ENCODE data around the gene CD52.

CD52 gene

GRCh38 chr1:26353976-26354820 lies 36.4 kb downstream of the CD52 start, which contains the start of gene CRYBG2:
CRYBG2 (minus strand) TSS chr1:26354130; CDS start chr1:26346657, 7,473 bp downstream.
- H3K9ac ChIP-seq (ENCODE audit: low read depth in 1 of 2, low read length in 2 of 2), result peak within 1 kb of the TSS; percentile 32 to 74
- H3K36me3 ChIP-seq (ENCODE audit: control insufficient read depth in 1 of 2, insufficient read depth in 2 of 2, low read length in 2 of 2), result no peaks in the 10 kb centered on the region
- H3K27me3 ChIP-seq (ENCODE audit: control insufficient read depth in 1 of 2, insufficient read depth in 2 of 2, low read length in 2 of 2), result no peaks in the 10 kb centered on the region
- peak within 1 kb of the TSS; percentile 62 to 64 for H3K4me3 ChIP-seq (ENCODE audit: low read depth in 1 of 2, low read length in 2 of 2)
- peak within 1 kb of the TSS; percentile 36 for H3K27ac ChIP-seq (ENCODE audit: low read depth, low read length)
- H3K9me3 ChIP-seq (ENCODE audit: control insufficient read depth in 1 of 2, low read length in 2 of 2), result no peaks in the 10 kb centered on the region
- peaks cover 59 to 63% of the 10 kb centered on the region in 2 donors for H3K4me1 ChIP-seq (ENCODE audit: control insufficient read depth in 1 of 2, insufficient read depth in 2 of 2, low read length in 2 of 2)

GRCh38 chr1:26354972-26355371 lies 37.2 kb downstream of the CD52 start:
- Histone ChIP-seq H3K27me3 (ENCODE audit: control insufficient read depth in 1 of 2, insufficient read depth in 2 of 2, low read length in 2 of 2) (no peaks in the 10 kb centered on the region), H3K4me3 (ENCODE audit: low read depth in 1 of 2, low read length in 2 of 2) (no peak overlapping the region), H3K9ac (ENCODE audit: low read depth in 1 of 2, low read length in 2 of 2) (peak overlapping the region in 1 of 2 donors; percentile 74), H3K27ac (ENCODE audit: low read depth, low read length) (no peak overlapping the region), H3K36me3 (ENCODE audit: control insufficient read depth in 1 of 2, insufficient read depth in 2 of 2, low read length in 2 of 2) (no peaks in the 10 kb centered on the region), H3K9me3 (ENCODE audit: control insufficient read depth in 1 of 2, low read length in 2 of 2) (no peaks in the 10 kb centered on the region), H3K4me1 (ENCODE audit: control insufficient read depth in 1 of 2, insufficient read depth in 2 of 2, low read length in 2 of 2) (peaks cover 60 to 63% of the 10 kb centered on the region in 2 donors)

GRCh38 chr1:26356106-26356505 lies 38.3 kb downstream of the CD52 start:
- peaks cover 7 to 10% of the 10 kb centered on the region in 2 donors for H3K27me3 ChIP-seq (ENCODE audit: control insufficient read depth in 1 of 2, insufficient read depth in 2 of 2, low read length in 2 of 2)
- peaks cover 62 to 66% of the 10 kb centered on the region in 2 donors for H3K4me1 ChIP-seq (ENCODE audit: control insufficient read depth in 1 of 2, insufficient read depth in 2 of 2, low read length in 2 of 2)
- H3K4me3 ChIP-seq (ENCODE audit: low read depth in 1 of 2, low read length in 2 of 2), result no peak overlapping the region
- H3K9ac ChIP-seq (ENCODE audit: low read depth in 1 of 2, low read length in 2 of 2), result no peak overlapping the region
- no peaks in the 10 kb centered on the region for H3K36me3 ChIP-seq (ENCODE audit: control insufficient read depth in 1 of 2, insufficient read depth in 2 of 2, low read length in 2 of 2)
- no peaks in the 10 kb centered on the region for H3K9me3 ChIP-seq (ENCODE audit: control insufficient read depth in 1 of 2, low read length in 2 of 2)
- H3K27ac ChIP-seq (ENCODE audit: low read depth, low read length), result no peak overlapping the region

- Histone ChIP-seq H3K4me1 (ENCODE audit: control insufficient read depth in 1 of 2, insufficient read depth in 2 of 2, low read length in 2 of 2) (peaks cover 51 to 58% of the 10 kb centered on the region in 2 donors), H3K4me3 (ENCODE audit: low read depth in 1 of 2, low read length in 2 of 2) (no peak overlapping the region), H3K9ac (ENCODE audit: low read depth in 1 of 2, low read length in 2 of 2) (peak overlapping the region in 1 of 2 donors; percentile 53), H3K27me3 (ENCODE audit: control insufficient read depth in 1 of 2, insufficient read depth in 2 of 2, low read length in 2 of 2) (peaks cover 14 to 21% of the 10 kb centered on the region in 2 donors), H3K36me3 (ENCODE audit: control insufficient read depth in 1 of 2, insufficient read depth in 2 of 2, low read length in 2 of 2) (no peaks in the 10 kb centered on the region), H3K9me3 (ENCODE audit: control insufficient read depth in 1 of 2, low read length in 2 of 2) (no peaks in the 10 kb centered on the region), H3K27ac (ENCODE audit: low read depth, low read length) (no peak overlapping the region)
Observed at GRCh38 chr1:26357121-26357602, 39.4 kb downstream of the CD52 start.

DNA sequence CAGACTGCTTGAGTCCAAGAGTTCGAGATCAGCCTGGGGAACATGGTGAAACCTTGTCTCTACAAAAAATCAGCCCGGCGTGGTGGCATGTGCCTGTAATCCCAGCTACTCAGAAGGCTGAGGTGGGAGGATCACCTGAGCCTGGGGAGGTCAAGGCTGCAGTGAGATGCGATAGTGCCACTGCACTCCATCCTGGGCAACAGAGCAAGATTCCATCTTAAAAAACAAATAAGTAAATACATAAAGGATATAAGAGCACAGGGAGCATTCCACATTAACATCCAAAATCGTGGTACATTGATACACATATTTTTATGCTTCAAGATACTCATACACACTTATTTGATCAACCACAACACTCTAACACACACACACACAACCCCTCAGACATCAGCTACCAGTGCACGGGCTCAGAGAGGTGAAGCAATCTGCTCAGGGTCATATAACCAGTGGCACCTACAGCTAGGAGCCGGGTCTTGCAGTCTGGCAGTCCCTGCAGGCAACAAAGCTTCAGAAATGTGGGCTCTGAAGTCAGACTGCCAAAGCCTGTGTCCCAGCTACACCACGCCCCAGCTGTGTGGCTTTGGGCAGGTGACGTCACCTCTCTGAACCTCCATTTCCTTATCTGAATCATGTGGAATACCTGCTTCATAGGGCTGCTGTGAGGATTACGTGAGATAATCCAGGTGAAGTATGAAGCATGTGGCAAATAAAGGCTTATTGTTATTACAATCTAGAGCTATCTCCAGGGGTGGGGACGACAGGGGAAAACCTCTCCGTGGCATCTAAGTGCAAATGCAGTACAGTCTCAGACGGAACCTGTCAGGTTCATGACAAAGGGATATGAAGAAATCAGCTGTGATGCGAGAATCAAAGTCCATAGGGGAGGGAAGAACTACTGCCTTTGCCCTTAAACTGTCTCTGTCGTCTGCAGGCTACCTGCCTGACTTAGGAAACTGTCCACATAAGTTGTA lies 40.9 kb downstream of the CD52 start:
- Histone ChIP-seq H3K36me3 (ENCODE audit: control insufficient read depth in 1 of 2, insufficient read depth in 2 of 2, low read length in 2 of 2) (no peaks in the 10 kb centered on the region), H3K9me3 (ENCODE audit: control insufficient read depth in 1 of 2, low read length in 2 of 2) (no peaks in the 10 kb centered on the region), H3K4me1 (ENCODE audit: control insufficient read depth in 1 of 2, insufficient read depth in 2 of 2, low read length in 2 of 2) (peaks cover 47 to 56% of the 10 kb centered on the region in 2 donors), H3K9ac (ENCODE audit: low read depth in 1 of 2, low read length in 2 of 2) (peak overlapping the region in 1 of 2 donors; percentile 33), H3K27ac (ENCODE audit: low read depth, low read length) (peak overlapping the region; percentile 13), H3K27me3 (ENCODE audit: control insufficient read depth in 1 of 2, insufficient read depth in 2 of 2, low read length in 2 of 2) (peaks cover 14 to 21% of the 10 kb centered on the region in 2 donors), H3K4me3 (ENCODE audit: low read depth in 1 of 2, low read length in 2 of 2) (no peak overlapping the region)

- Histone ChIP-seq H3K27me3 (ENCODE audit: control insufficient read depth in 1 of 2, insufficient read depth in 2 of 2, low read length in 2 of 2) (peaks cover 16 to 25% of the 10 kb centered on the region in 2 donors), H3K9ac (ENCODE audit: low read depth in 1 of 2, low read length in 2 of 2) (peak overlapping the region in 1 of 2 donors; percentile 12), H3K27ac (ENCODE audit: low read depth, low read length) (no peak overlapping the region), H3K9me3 (ENCODE audit: control insufficient read depth in 1 of 2, low read length in 2 of 2) (no peaks in the 10 kb centered on the region), H3K4me1 (ENCODE audit: control insufficient read depth in 1 of 2, insufficient read depth in 2 of 2, low read length in 2 of 2) (peaks cover 34 to 42% of the 10 kb centered on the region in 2 donors), H3K4me3 (ENCODE audit: low read depth in 1 of 2, low read length in 2 of 2) (peak overlapping the region; percentile 45 to 51), H3K36me3 (ENCODE audit: control insufficient read depth in 1 of 2, insufficient read depth in 2 of 2, low read length in 2 of 2) (no peaks in the 10 kb centered on the region)
Observed at GRCh38 chr1:26359981-26360806, 42.4 kb downstream of the CD52 start.

- no peaks in the 10 kb centered on the region for H3K9me3 ChIP-seq (ENCODE audit: control insufficient read depth in 1 of 2, low read length in 2 of 2)
Observed at GRCh38 chr1:26360807-26361604, 43.2 kb downstream of the CD52 start.

GRCh38 chr1:26361605-26362122 lies 43.9 kb downstream of the CD52 start:
- peaks cover 21 to 32% of the 10 kb centered on the region in 2 donors for H3K4me1 ChIP-seq (ENCODE audit: control insufficient read depth in 1 of 2, insufficient read depth in 2 of 2, low read length in 2 of 2)
- no peak overlapping the region for H3K4me3 ChIP-seq (ENCODE audit: low read depth in 1 of 2, low read length in 2 of 2)
- no peaks in the 10 kb centered on the region for H3K36me3 ChIP-seq (ENCODE audit: control insufficient read depth in 1 of 2, insufficient read depth in 2 of 2, low read length in 2 of 2)
- H3K27ac ChIP-seq (ENCODE audit: low read depth, low read length), result no peak overlapping the region
- no peak overlapping the region for H3K9ac ChIP-seq (ENCODE audit: low read depth in 1 of 2, low read length in 2 of 2)
- H3K27me3 ChIP-seq (ENCODE audit: control insufficient read depth in 1 of 2, insufficient read depth in 2 of 2, low read length in 2 of 2), result peaks cover 18 to 25% of the 10 kb centered on the region in 2 donors
- no peaks in the 10 kb centered on the region for H3K9me3 ChIP-seq (ENCODE audit: control insufficient read depth in 1 of 2, low read length in 2 of 2)

More at GRCh38 chr1:26360807-26361604, 43.2 kb downstream of the CD52 start:
- Histone ChIP-seq H3K4me1 (ENCODE audit: control insufficient read depth in 1 of 2, insufficient read depth in 2 of 2, low read length in 2 of 2) (peaks cover 27 to 39% of the 10 kb centered on the region in 2 donors), H3K27ac (ENCODE audit: low read depth, low read length) (no peak overlapping the region), H3K36me3 (ENCODE audit: control insufficient read depth in 1 of 2, insufficient read depth in 2 of 2, low read length in 2 of 2) (no peaks in the 10 kb centered on the region), H3K4me3 (ENCODE audit: low read depth in 1 of 2, low read length in 2 of 2) (peak overlapping the region in 1 of 2 donors; percentile 51), H3K27me3 (ENCODE audit: control insufficient read depth in 1 of 2, insufficient read depth in 2 of 2, low read length in 2 of 2) (peaks cover 18 to 25% of the 10 kb centered on the region in 2 donors), H3K9ac (ENCODE audit: low read depth in 1 of 2, low read length in 2 of 2) (no peak overlapping the region)

All from duodenal mucosa (tissue), 2 donors.